NCI-H2029 treated with DMSO at 0.1 percent for 48 hours (cell line): ENCODE results near the gene C12orf60.

Experiments
- DNase-seq: peaks from one replicate; lab custom pipeline; 2025; lab: John Stamatoyannopoulos, UW

Gene C12orf60

DNA sequence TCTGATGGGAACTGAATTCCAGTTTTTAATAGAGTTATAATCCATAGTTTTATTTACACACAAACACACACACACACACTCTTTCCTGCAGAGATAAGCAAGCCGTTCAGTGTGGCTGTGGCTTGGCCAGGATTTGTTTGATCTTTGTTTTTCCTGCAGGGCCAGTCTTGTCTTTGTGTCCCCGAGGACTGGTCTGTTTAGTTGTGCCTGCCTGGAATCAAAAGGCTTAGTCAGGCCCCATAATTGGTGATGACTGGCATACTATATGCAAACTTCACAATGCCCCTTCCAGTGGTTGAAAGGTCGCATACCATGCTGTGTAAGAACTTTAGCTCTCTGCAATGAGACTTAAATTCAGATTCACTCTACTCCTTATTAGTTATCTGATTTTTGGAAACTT is 26.2 kb upstream of the C12orf60 start:
- no peak for DNase-seq

GRCh38 chr12:14779834-14780233 is 23.6 kb upstream of the C12orf60 start:
- no peak for DNase-seq

- no peak for DNase-seq
These were observed 22.6 kb upstream of the C12orf60 start for GRCh38 chr12:14780859-14781258.

GRCh38 chr12:14781563-14781962 is 21.9 kb upstream of the C12orf60 start:
- no peak for DNase-seq

DNA sequence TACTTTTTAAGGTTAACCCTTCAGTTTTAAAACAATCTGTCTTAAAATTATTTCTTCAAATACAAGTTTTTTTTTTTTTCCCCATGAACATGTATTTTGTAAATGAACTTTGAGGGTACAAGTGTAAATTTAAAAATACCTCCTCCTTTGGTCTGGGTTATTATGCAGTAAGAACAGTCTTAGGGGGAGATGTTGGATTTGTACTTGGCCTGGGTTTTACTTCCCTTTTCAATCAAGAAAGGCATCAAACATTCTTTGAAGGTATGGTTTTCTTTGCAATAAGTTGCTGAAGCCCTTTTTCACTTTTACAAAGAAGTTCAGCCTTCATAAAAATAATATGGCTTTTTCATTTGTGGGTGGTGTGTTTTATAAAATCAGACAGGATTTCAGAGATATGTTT is 20.7 kb upstream of the C12orf60 start:
- no peak for DNase-seq

GRCh38 chr12:14784471-14784870 is 19.0 kb upstream of the C12orf60 start:
- no peak for DNase-seq

DNA sequence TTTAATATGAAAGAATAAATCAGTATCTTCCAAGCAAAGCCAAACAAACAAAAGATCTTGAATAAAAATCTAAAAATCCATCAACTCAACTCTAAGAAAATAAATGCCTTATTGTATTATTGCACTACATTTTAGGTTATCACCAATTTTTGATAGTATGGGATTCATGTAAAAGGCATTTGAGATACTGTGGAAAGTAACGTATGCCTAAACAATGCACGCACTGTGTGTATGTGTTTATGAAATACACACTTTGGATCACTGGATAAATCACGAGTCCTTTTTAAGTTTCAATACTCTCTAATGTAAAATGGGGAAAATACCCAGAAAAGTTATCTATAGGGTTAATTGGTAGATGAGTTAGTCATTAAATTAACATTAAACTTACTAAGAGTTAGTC is 17.9 kb upstream of the C12orf60 start:
- DNase-seq = no peak

DNA sequence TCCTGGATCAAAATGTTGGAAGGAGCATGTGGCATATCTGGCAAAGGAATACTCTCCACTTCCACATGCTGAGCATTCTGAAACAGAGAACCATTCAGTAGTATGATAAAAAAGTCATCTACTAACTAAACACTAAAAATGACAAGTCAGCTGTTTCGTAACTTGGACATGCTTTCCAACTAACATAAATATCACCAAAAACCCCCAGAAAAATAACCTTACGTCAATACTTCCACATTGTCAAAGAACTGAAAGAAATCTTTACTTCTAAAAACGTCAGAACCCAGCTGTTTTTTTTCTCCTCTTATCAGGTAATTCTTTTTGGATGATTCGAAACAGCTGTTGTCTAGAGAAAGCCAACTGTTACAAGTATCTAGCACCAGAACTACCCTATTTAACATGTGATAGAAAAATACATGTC is 8.4 kb upstream of the C12orf60 start:
- no peak for DNase-seq

DNA sequence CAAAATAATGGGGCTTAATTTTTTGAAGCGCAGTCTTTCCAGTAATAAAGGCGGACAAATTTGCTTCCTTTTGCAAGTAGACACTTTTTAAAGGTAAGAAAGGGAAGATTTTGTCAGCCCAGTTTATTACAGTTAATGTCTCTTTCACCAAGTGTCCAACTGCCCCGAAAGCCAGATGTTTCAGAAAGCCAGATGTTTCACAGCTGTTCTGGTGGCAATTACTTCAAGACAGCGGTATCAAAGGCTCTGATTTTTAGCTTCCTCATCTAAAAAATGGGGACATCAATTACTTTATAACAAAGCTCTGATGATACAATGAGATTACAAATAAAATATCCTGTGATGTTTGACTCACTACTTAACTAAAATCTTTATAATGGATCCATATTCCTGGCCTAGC is 1.2 kb upstream of the C12orf60 start:
- no peak for DNase-seq

- no peak for DNase-seq
These were observed 804 bp upstream of the C12orf60 start for GRCh38 chr12:14802721-14803010.

DNA sequence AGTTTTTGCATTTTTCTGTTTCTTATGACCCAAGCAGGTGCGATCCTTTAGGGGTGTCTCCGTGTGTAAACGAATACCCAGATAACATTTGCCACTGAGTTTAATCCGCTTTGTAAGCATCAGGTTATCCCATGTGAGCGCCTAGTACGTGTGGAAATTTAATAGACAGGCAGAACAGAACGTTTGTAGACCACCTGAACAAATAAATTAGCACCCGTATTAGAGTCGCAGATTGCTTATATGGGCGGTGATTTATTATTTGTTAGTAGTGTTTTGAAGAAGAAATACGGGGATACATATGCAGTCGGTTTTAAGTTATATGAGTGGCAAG is 325 bp downstream of the C12orf60 start:
- no peak for DNase-seq

GRCh38 chr12:14810167-14810952 is 6.9 kb downstream of the C12orf60 start:
- no peak for DNase-seq

GRCh38 chr12:14810953-14811483 is 7.5 kb downstream of the C12orf60 start:
- DNase-seq = no peak

GRCh38 chr12:14811486-14811885 is 8.0 kb downstream of the C12orf60 start:
- DNase-seq = no peak

DNA sequence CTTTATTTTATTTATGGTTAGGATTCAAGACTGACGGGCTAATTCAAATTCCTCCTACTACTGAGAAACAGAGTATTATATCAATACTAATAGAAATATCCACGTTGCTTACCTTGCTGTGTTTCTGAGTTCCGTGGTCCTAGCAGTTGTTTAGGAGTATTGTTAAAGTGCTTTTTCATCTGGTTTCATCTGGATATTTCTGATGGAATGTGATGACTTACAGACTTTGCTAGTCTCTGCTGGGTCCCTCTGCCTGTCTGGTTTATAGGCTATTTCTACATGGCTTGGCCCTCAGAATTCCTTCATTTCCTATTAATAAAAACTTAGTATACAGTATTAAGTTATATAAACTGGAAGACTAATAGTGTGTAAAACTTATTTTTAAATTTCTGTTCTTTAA is 10.5 kb downstream of the C12orf60 start, which contains the start of gene SMCO3:
Gene SMCO3 (minus strand): TSS at position 169 of the 400 bp plus-strand sequence. CDS start 7,502 bp downstream, outside the sequence.
- no peak for DNase-seq

- DNase-seq = no peak
These were observed 20.7 kb downstream of the C12orf60 start for GRCh38 chr12:14824012-14824634.

DNA sequence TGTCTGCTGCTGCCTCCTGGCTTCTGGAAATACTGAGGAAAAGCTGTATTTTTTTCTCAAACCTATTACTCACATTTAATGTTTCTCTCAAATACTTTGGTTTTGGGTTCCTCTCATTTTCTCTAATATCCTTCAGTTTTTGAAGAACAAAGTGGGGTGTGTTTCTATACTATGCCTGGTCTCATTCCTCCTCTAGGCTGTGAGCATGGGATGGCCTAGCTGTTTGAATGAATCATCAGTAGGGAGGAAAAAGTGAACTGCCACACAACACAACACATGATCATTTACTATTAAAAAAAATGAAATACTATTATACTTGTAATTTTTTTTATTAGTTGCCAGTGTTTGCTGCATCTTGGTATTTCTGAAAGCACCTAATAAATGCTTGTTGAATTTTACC is 21.8 kb downstream of the C12orf60 start:
- no peak for DNase-seq

DNA sequence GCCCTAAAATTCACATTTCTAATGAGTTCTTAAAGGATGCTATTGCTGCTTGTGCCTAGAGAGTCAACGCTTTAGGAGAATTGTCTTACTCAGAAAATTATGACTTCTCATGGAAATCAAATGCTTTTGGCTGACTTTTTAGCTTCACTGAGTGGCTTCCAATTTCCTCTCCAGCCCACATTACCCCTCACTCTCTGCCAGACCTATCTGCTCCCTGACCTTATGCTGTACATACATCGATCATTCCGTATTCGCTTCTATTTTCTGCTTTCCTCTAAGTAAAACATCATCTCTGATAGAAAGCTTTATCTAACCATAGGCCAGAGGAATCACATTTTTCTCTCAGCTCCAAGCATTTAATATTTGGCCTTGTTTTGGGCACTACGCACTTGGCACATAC is 23.0 kb downstream of the C12orf60 start:
- no peak for DNase-seq

DNA sequence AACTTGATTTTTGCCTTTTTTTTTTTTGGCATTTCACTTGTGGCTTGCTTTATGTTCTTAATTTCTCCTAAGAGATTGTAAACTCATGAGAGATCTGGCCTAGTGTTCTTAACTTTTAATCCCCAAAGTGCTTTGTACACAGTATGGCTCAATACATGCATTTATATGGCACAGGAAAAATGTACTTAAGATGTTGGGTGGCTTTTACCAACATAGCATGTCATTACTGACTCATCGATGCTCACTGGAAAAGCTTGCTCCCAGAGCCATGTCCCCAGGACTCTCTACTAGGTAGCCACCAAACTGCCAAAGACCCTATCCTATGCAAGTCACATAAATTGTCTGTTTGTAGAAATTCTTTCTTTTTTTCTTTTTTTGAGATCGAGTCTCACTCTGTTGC is 23.6 kb downstream of the C12orf60 start:
- DNase-seq = no peak

- DNase-seq = no peak
These were observed 25.4 kb downstream of the C12orf60 start for GRCh38 chr12:14828892-14829291.

GRCh38 chr12:14833336-14833735 is 29.9 kb downstream of the C12orf60 start:
- DNase-seq = no peak

- no peak for DNase-seq
These were observed 30.5 kb downstream of the C12orf60 start for GRCh38 chr12:14833952-14834351.

DNA sequence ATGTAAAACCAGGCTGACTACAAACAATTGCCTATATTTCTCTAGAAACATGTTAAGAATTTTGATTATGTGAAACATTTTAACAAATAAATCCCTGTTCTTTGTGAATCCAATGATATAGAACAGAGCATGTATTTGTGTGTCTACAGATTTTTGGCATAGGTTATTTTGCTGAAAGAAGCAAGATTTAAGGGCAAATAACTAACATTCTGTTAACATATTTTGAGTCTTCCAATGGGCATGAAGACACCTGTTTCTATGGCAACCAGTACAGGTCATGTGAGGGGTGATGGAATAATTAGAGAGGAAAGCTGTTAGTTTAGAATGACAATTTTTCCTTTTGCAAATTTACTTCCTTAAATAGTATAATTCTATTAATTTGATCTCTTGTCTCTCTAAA is 31.0 kb downstream of the C12orf60 start:
- no peak for DNase-seq
